HG02973 (cell line): ENCODE results near the gene PIP5K1B.

Source experiments
- ATAC-seq: cut with Tn5 transposase; IDR thresholded peaks from one replicate; pipeline ENCODE4 v1.9.1; 2021; ENCODE audit warnings: moderate library complexity; ENCODE audit not compliant: unreplicated experiment

The PIP5K1B gene

DNA sequence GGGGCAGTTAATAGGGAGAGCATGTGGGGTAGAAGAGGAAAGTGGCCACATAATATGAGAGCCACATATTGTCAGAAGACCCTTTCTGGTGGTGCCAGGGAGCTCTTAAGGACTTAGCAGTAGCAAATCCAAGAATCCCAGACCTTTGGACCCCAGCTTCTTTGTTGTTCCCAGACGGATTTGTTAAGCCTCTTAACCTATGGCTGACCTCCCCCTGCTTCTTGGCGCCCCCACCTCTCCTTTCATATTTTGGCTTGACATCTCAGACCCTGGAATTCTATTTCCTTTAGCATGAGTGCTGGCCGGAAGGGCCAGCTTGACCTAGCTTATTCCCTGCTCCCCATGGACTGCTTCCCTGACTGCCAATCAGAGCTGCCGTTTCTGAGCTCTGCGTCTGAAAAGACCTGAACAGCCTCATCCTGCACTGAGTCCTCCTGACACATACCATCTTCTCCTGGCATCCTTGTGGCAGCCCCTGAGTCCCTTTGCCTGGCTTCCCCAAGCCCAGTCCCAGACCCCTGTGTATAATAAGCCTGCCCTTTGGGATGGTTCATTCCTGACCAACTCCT, 192.6 kb downstream of the PIP5K1B start:
- no peak for ATAC-seq

GRCh38 chr9:68898781-68899439, 193.9 kb downstream of the PIP5K1B start:
- no peak for ATAC-seq

GRCh38 chr9:68904454-68904853, 199.4 kb downstream of the PIP5K1B start:
- ATAC-seq = no peak

DNA sequence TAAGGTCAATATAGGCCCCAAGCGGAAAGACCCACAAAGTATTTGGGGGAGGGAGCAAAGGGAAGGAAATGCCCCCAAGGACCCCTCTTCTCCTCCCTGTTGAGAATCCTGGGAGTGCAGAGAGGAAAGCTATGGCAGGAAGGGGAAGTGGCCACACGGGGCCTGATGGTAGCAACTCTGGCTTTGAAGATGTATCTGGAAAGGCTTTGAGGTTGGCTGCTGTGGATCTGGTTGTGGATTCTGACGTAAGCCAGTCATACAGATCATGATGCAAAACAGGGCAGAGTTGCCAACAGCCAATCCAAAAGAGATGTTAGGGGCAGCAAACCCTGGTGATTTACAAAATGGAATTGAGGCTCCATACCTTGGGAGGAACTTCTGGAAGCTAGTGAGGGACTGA, 200.1 kb downstream of the PIP5K1B start:
- no peak for ATAC-seq

DNA sequence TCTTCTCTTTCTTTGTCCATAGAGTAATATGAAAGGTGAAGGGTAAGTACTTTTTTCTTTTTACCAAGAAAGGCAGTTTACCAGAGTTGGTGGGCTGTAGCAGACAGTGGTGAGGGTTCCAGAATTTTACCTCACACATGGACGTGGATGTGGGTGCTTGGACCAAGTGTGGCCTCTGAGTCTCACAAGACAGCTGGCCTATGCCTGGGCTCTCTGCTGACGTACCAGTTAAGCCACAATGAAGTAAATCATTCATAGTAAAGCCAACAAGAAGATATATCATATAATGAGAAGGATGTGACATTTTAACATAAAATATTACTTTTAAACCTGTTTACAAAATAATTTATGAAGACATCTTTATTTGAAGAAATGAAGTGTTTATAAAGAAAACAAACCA, 202.9 kb downstream of the PIP5K1B start:
- ATAC-seq = no peak

GRCh38 chr9:68912561-68912960, 207.5 kb downstream of the PIP5K1B start:
- ATAC-seq = no peak

GRCh38 chr9:68913054-68913453, 208.0 kb downstream of the PIP5K1B start:
- ATAC-seq = no peak

GRCh38 chr9:68914751-68915150, 209.7 kb downstream of the PIP5K1B start:
- no peak for ATAC-seq

- ATAC-seq = no peak
Observed at GRCh38 chr9:68919661-68920060, 214.6 kb downstream of the PIP5K1B start.

- no peak for ATAC-seq
Observed at GRCh38 chr9:68920921-68921320, 215.9 kb downstream of the PIP5K1B start.

GRCh38 chr9:68923480-68923879, 218.4 kb downstream of the PIP5K1B start:
- no peak for ATAC-seq

DNA sequence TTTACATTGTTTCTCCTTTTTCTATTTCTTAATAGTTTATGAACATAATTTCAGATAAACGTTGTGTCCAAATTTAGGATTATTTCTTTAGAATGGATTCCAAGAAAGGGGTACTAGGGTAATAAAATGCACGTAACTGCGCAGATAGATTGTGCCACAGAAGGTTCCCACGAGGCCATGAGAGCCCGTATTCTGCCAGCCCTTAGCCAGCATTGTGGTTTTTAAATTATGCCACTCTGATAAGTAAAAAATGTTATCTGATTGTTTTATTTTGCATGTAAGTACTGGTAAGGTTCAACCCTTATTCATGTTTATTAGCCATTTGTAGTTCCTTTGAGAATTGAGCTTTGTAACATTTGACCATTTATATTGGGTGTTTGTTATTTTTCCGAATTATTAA, 220.1 kb downstream of the PIP5K1B start:
- ATAC-seq = no peak

DNA sequence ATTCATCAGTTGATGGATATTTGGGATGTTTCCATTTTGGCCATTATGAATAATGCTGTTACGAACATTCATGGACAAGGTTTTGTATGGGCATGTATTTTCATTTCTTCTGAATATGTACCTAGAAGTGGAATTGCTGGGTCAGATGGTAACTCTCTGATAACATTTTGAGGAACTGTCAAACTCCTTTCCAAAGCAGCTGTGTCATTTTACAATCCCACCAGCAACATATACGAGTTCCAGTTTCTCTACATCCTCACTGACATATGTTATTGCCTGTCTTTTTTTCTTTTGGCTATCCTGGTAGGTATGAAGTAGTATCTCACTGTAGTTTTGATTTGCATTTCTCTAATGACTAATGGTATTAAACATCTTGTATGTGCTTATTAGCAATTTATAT, 222.1 kb downstream of the PIP5K1B start:
- no peak for ATAC-seq

GRCh38 chr9:68931821-68932220, 226.8 kb downstream of the PIP5K1B start:
- ATAC-seq = no peak

- ATAC-seq = no peak
Observed at GRCh38 chr9:68932458-68932857, 227.4 kb downstream of the PIP5K1B start.

DNA sequence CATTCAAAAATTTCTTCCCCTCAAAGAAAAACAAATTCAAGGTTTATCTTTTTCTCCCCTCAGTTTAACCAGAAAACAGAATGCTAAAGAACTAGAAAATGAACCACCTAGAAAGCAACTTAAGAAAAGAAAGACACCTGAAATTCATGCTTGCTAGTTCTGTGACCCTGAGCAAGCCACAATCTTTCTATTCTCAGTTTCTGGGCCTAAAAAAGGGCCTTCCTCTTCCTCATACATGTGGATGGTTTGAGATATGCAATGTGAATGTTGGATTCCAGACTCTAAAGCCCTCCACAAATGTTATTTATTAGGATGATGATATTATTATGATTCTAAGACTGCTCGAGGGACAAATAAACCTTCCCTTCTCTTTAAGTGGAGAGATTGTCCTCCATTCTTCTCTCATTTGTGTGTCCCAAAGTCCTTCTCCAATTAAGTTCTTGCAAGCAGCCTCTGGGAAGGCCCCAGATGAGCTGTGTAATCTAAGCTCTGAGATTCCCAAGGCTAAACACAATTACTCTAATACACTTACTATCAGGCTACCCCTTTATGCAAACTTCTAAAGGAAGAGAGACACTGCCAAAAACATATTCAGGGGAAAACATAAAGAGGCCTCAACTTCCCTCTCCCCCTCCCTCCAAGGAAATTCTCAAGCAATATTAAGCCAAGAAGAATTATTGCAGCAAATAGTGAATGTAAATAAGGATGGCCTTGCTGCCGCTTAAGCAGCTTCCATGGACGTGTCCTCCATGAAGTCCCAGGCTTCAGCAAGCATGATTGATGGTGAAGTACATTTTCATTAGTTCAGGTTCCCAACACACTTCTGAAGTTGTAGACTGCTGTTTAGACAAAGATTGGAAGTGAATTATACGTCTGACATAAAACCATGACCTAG, 228.6 kb downstream of the PIP5K1B start:
- peak; percentile 91 for ATAC-seq

DNA sequence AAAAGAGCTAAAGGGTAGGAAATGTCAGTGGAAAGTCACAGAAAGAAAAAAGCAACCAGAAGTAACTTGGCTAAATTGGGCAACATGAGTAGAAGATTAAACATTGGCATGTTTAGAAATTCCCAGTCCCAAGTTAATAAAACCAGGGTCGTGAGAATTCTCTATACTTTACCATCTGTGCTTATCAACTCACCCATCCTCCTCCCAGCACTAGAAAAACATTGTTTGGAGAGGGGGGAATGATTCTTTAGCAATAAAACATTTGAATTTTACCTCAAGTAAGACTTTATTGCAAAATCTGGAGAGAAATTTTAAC, 229.2 kb downstream of the PIP5K1B start:
- no peak for ATAC-seq

DNA sequence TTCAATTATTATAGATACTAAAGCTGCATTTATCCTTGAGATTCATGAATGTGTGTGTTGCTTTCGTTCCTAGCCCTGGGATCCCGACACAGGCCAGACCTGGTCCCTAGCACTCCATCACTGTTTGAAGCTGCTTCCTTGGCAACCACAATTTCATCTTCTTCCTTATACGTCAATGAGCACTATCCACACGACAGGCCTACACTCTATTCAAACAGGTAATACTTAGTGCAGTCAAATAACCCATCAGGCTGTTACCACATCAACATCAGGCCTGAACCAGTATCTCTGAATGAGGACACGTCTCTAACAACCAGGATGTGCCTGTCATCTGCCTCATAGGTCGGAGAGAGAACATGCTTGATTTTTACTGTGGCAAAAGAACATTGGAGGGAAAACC, 235.5 kb downstream of the PIP5K1B start:
- ATAC-seq = no peak

DNA sequence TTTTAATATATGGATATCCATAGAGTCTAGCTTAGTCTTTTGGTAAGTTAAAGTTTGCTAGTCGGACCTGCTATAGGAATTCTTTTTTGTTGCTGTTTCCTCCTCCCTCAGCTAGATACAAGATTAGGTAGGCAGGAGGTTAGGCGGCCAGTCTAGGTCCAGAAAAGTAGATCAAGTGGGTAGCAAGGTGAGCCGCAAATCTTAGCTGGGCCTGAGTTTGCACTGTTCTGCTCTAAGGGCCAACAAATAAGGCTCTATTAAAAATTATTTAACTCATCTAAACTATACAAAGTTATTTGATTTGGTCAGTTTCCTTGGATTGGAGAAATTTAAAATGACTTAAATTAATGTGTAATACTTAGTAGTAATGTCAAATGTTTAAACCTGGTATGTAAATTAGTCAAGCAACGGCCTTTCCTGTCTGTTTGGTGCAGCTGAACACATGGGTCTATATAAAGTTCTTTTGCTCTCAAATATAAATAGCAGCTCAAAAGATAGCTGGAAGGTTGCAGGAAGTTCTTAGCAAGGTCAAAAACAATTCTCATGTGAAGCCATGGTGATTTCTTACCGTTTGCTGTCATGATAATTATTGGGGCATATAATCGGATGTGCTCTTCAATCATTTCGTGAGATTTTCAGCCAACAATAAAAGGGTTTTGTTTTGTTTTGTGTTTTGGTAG, 236.9 kb downstream of the PIP5K1B start:
- no peak for ATAC-seq

GRCh38 chr9:68942790-68943189, 237.8 kb downstream of the PIP5K1B start:
- ATAC-seq = no peak

- ATAC-seq = no peak
Observed at GRCh38 chr9:68947015-68947414, 242.0 kb downstream of the PIP5K1B start.
